ENCODE measurements around the gene TTLL3.
"Not testable (repeated sequence)": the region's sequence is repeated elsewhere in the genome, so short reads cannot be mapped to it uniquely, and the experiment has no call there.

The TTLL3 gene

GRCh38 chr3:9872067-9872466 lies 62.0 kb downstream of the TTLL3 start:
- DNase-seq (ENCODE audit: low spot score), result not testable (repeated sequence)

GRCh38 chr3:9875448-9875847 lies 65.4 kb downstream of the TTLL3 start:
- DNase-seq (ENCODE audit: low spot score), result no peak

- not testable (repeated sequence) for DNase-seq (ENCODE audit: low spot score)
Observed at GRCh38 chr3:9876255-9876654, 66.2 kb downstream of the TTLL3 start.

- no peak for DNase-seq (ENCODE audit: low spot score)
Observed at GRCh38 chr3:9876991-9877390, 66.9 kb downstream of the TTLL3 start.

GRCh38 chr3:9878700-9879099 lies 68.6 kb downstream of the TTLL3 start:
- peak; percentile 82 for DNase-seq (ENCODE audit: low spot score)

- DNase-seq (ENCODE audit: low spot score), result no peak
Observed at GRCh38 chr3:9879830-9880549, 69.9 kb downstream of the TTLL3 start, which contains the start of gene CIDEC. Gene CIDEC (minus strand): TSS chr3:9880253. CDS start chr3:9878486, 1,767 bp downstream.

GRCh38 chr3:9881441-9881840 lies 71.4 kb downstream of the TTLL3 start:
- DNase-seq (ENCODE audit: low spot score), result no peak

- no peak for DNase-seq (ENCODE audit: low spot score)
Observed at GRCh38 chr3:9883706-9884554, 73.9 kb downstream of the TTLL3 start.

GRCh38 chr3:9884555-9885165 lies 74.6 kb downstream of the TTLL3 start:
- DNase-seq (ENCODE audit: low spot score), result peak; percentile 81

Data from HuH-7 (cell line).